NCI-H69 (cell line): ENCODE measurements around the gene LDAH.
A peak's percentile ranks its signal among the peaks of the same experiment; 100 is the strongest.

ENCODE experiments used
- DNase-seq: peaks from one replicate; lab custom pipeline; 2025; lab: John Stamatoyannopoulos, UW

Gene LDAH

DNA sequence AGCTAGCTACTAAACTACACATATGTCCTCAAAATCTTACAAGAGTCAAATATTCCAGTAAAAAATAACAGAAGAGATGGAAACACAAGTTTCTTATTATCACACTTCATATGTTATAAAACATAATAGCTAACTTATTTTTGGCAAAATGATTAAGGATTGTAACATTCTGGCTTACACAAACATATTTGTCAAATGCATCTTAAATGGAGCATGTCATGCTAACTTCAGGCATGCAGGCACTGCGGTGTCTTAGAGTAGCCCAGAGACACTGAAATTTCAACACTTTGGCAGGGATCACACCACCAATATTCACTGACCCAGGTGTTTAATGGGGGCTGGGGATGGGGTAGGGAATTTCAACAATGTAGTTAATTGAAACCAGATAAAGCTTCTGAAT is 51.6 kb downstream of the LDAH start:
- DNase-seq = no peak

- DNase-seq = no peak
Measured at GRCh38 chr2:20766798-20767644, 55.9 kb downstream of the LDAH start.

GRCh38 chr2:20766213-20766612 is 56.7 kb downstream of the LDAH start:
- no peak for DNase-seq

DNA sequence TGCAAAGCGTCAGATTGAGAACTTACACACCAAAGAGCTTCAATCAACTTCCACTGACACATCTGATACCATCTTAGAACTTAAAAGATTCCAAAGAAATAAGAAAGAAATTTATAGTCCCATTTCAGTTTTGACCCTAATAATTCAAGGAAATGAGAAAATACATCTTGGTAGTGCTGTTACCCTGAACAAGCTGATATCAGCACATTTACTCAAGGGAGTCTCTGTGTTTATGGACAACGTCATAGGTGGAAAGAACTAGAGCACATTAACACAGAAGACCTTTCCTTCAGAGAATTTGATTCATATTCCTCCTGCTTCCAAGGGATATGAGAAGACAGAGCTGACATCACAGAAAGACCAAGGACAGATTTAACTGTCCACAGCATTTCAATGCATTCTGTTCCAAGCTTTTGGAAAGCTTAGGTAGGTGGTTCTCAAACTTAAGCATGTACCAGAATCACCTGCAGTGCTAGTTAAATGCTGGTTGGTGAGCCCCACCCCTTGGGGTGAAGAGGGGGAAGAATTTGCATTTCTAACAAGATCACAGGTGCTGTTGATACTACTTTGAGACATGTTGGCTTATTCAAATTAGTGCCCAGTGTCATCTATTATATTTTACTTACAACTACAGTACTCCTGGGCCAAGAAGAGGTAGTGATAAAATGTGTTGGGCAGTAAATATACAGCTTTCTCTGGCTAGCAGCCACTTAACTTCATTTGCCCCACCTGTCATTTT is 59.8 kb downstream of the LDAH start:
- no peak for DNase-seq

DNA sequence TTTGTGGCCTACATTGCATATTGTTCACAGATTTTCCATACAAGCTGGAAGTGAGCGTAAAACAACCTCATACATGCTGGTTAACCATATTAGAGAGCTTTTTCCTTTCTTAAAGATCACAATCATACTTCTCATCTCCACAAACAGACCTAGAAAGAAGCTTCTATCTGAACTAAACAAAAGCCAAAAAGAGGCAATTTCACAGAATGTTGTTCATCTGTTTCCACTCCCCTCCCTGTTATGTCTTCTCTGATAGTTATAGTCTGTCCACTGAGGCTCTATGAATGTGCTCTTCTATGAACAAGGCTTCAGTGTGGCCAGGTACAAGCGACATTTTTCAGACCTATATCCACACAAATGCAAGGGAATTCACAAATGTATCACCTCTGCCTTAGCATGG is 63.4 kb downstream of the LDAH start:
- no peak for DNase-seq

- DNase-seq = no peak
Measured at GRCh38 chr2:20758997-20759396, 63.9 kb downstream of the LDAH start.

- no peak for DNase-seq
Measured at GRCh38 chr2:20757405-20758090, 65.4 kb downstream of the LDAH start.

DNA sequence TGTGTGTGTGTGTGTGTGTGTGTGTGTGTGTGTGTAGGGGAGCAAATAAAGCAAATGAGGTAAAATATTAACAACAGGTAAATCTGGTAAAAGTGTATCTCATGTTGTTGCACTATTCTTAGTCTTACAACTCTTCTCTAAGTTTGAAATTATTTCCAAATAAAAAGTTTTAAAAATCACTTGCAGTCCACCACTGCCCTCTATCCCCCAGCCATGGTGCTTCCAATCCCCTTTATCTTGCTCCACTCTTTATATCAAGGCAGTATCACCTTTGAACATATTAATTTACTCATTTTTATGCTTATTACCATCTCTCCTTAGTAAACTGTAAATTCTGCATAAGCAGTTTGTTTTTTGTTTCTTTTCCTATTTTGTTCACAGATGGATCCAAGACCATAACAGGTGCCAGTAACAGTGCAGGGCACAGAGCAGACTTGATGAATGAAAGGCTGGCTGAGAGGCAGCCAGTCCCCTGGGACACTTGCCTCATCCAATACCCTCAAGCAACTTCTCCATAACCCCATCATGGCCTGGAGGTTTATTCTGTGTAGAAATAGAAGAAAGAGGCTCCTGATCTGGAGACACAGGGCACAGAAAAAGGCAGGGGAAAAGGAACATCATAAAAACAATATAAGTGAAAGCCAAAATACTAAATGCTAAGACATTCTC is 67.6 kb downstream of the LDAH start:
- DNase-seq = peak; percentile 4

- no peak for DNase-seq
Measured at GRCh38 chr2:20752293-20752692, 70.6 kb downstream of the LDAH start.

DNA sequence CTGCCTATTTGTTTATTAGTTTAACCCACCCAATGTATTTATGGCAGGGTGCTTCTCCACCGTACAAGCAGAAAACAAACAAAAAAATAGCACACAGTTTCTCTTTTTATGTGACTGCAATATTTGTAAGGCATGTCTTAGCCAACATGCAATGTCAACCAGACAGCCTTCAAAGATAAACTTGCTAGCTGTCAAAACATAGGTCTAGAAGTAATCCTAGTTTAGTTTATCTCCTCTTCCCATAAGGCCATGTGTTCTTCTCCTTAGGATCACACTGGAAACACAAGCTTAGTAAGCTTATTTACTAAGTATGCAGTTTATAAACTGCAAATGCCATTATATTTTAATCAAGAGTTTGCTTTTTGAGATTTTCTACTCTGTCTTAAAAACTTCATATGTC is 75.6 kb downstream of the LDAH start:
- DNase-seq = no peak

- no peak for DNase-seq
Measured at GRCh38 chr2:20745924-20746555, 76.9 kb downstream of the LDAH start.

DNA sequence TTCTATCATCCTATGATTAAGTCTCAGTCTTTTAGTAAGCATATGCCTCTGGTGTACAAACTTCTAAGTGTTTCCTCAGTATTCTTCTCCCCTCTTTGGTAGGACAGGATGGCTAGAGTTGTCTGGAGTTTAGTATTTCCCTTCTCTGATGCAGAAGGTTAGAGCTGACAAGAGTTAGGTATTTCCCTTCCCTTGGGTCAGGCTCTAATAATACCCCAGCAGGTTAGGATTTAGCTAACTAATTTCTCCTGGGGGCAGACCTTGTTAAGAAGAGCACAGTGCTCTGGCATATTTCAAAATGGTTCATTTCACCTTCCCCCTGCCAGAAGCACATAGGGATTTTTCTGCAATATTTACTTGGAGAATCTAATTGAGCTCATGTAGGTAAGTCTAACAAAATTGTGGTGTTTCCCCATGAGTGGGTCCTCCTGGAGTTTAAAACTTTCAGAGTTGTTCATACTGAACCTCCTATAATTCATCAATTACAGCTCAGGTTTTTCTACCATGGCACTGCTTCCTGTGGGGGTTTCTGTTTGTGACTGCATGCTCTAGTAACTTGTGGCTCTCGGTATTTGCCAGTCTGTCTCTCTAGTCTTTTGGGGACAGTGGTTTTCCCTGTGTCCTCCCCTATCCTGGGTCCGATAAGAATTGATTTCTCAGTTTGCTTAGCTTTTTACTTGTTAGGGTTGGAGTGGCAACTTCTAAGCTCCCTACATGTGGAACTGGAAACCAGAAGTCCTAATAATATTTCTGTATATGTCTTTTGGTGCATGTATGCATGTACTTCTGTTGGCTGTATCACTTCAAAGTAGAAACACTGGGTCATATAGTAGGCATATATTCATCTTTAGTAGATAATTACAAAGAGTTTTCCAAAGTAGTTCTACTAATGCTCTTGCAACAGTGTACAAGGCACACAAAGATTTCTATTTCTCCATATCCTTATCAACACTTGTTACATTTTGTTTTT is 78.2 kb downstream of the LDAH start:
- DNase-seq = no peak

- DNase-seq = no peak
Measured at GRCh38 chr2:20738772-20739171, 84.1 kb downstream of the LDAH start.

- no peak for DNase-seq
Measured at GRCh38 chr2:20737505-20737904, 85.4 kb downstream of the LDAH start.

- DNase-seq = peak; percentile 1
Measured at GRCh38 chr2:20728114-20728758, 94.7 kb downstream of the LDAH start.

GRCh38 chr2:20726913-20727312 is 96.0 kb downstream of the LDAH start:
- no peak for DNase-seq

GRCh38 chr2:20725782-20726181 is 97.1 kb downstream of the LDAH start:
- no peak for DNase-seq

- DNase-seq = no peak
Measured at GRCh38 chr2:20724500-20725053, 98.3 kb downstream of the LDAH start.

- no peak for DNase-seq
Measured at GRCh38 chr2:20723543-20723942, 99.4 kb downstream of the LDAH start.
